Naive thymus-derived CD4-positive, alpha-beta T cell (primary cell): ENCODE data around the gene DGKI. TPM values are rescaled to one million over a fixed set of nuclear protein-coding genes. Genes with fewer than 3 reads are reported as not detected.

Experiments
- ATAC-seq: fragments of 150-1000 bp; cut with Tn5 transposase; 2 replicates; pipeline ENCODE4 v1.10.0; 2021; ENCODE audit warnings: mild to moderate bottlenecking, moderate library complexity
- CTCF ChIA-PET: fragments of 350-600 bp; sonication (Branson Sonifier 250); formaldehyde crosslinking; loops from one replicate; lab custom pipeline; 2021; ENCODE audit warnings: antibody characterized with exemption; lab: Charles Lee
- POLR2A ChIA-PET: fragments of 350-600 bp; sonication (Branson Sonifier 250); formaldehyde crosslinking; loops from one replicate; lab custom pipeline; 2021; ENCODE audit warnings: antibody characterized with exemption, inconsistent platforms; lab: Charles Lee
- DNase-seq, 9 donors: peaks; one replicate each; pipeline versions ENCODE4 v3.0.0 to v3.0.0-alpha.2; 2020 to 2022; ENCODE audit warnings: mixed read lengths in 1 of 9
- H3K27ac ChIP-seq: one replicate; pipeline ENCODE4 v1.7.0; 2013; ENCODE audit warnings: mild to moderate bottlenecking, low read depth, low read length, moderate library complexity
- H3K27me3 ChIP-seq, 2 donors: one replicate each; pipeline ENCODE4 v1.7.0; 2013; ENCODE audit warnings: low read length in 2 of 2, mild to moderate bottlenecking in 2 of 2, moderate library complexity in 2 of 2; ENCODE audit not compliant: control insufficient read depth in 2 of 2, insufficient read depth in 2 of 2
- H3K36me3 ChIP-seq, 3 experiments: 1 replicate in 2 of 3; 2 replicates in 1 of 3; pipeline ENCODE4 v1.7.0; 2013; ENCODE audit warnings: low read length in 3 of 3, mild to moderate bottlenecking in 3 of 3, moderate library complexity in 1 of 3; ENCODE audit not compliant: insufficient read depth in 3 of 3, control insufficient read depth in 2 of 3
- H3K4me1 ChIP-seq, 2 donors: one replicate each; pipeline ENCODE4 v1.7.0; 2013; ENCODE audit warnings: low read length in 2 of 2, mild to moderate bottlenecking in 2 of 2, moderate library complexity in 1 of 2; ENCODE audit not compliant: control insufficient read depth in 2 of 2, insufficient read depth in 2 of 2
- H3K4me3 ChIP-seq: 2 replicates; pipeline ENCODE4 v1.7.0; 2013; ENCODE audit warnings: mild to moderate bottlenecking, low read length
- H3K9me3 ChIP-seq, 3 experiments: 1 replicate in 2 of 3; 2 replicates in 1 of 3; pipeline ENCODE4 v1.7.0; 2013; ENCODE audit warnings: low read length in 3 of 3; ENCODE audit not compliant: control insufficient read depth in 2 of 3
- H3K27ac Mint-ChIP-seq, 9 donors: one replicate each; pipeline ENCODE4 v1.8.0; 2020 to 2022; ENCODE audit warnings: mixed read lengths in 9 of 9, mild to moderate bottlenecking in 8 of 9, moderate library complexity in 5 of 9, inconsistent platforms in 2 of 9
- H3K27me3 Mint-ChIP-seq, 5 donors: one replicate each; pipeline ENCODE4 v1.8.0; 2021 to 2022; ENCODE audit warnings: mixed read lengths in 5 of 5, mild to moderate bottlenecking in 1 of 5
- H3K36me3 Mint-ChIP-seq, 5 donors: one replicate each; pipeline ENCODE4 v1.8.0; 2020 to 2022; ENCODE audit warnings: mixed read lengths in 5 of 5, mild to moderate bottlenecking in 3 of 5, inconsistent platforms in 1 of 5
- H3K4me1 Mint-ChIP-seq, 7 donors: one replicate each; pipeline ENCODE4 v1.8.0; 2020 to 2022; ENCODE audit warnings: mixed read lengths in 7 of 7, mild to moderate bottlenecking in 3 of 7, inconsistent platforms in 1 of 7
- H3K4me3 Mint-ChIP-seq, 10 donors: one replicate each; pipeline ENCODE4 v1.8.0; 2020 to 2022; ENCODE audit warnings: mild to moderate bottlenecking in 10 of 10, mixed read lengths in 10 of 10, moderate library complexity in 6 of 10, inconsistent platforms in 2 of 10
- H3K9me3 Mint-ChIP-seq, 11 donors: one replicate each; pipeline ENCODE4 v1.8.0; 2020 to 2022; ENCODE audit warnings: mixed read lengths in 11 of 11, mild to moderate bottlenecking in 4 of 11, inconsistent platforms in 1 of 11, moderate library complexity in 1 of 11
- intact Hi-C, 2 donors: fragments of 100-400 bp; cut with micrococcal nuclease; formaldehyde crosslinking; loops; one replicate each; pipeline ENCODE4 v1.15.1; 2023
- polyA plus RNA-seq, 2 donors: library from polyadenylated mRNA; unstranded; fragments of 300-500 nt; fragmentation: Illumina TruSeq; gene quantifications; one replicate each; pipeline ENCODE4 v1.2.3, GENCODE V29; 2021
- total RNA-seq, 6 experiments: library from RNA in 5 of 6; stranded (reverse) in 5 of 6; gene quantifications; 1 replicate in 5 of 6; 2 replicates in 1 of 6; pipeline ENCODE4 v1.2.3 and lab custom pipeline; 2021 to 2026

DGKI gene
- total and polyA plus RNA-seq, 7 experiments from 2014 or later: 1.3 TPM; not detected in 6

DNA sequence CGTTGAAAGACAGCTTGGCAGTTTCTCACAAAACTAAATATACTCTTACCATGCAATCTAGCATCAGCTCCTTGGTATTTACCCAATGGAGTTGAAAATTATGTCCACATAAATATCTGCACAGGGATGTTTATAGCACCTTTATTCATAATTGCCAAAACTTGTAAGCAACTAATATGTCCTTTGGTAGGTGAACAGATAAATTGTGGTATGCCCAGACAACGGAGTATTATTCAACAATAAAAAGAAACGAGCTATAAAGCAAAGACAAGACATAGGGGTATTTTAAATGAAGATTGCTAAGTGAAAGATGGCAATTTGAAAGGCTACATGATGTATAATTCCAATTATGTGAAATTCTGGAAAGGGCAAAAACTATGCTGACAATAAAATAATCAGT, 340.7 kb downstream of the DGKI start:
- no peaks in the 10 kb centered on the region for H3K9me3 ChIP-seq
- Mint-ChIP-seq H3K36me3 (peaks cover 0 to 9% (median 0%) of the 10 kb centered on the region in 5 donors), H3K27me3 (peaks cover 0 to 3% (median 0%) of the 10 kb centered on the region in 5 donors), H3K9me3 (peaks cover 0 to 20% (median 0%) of the 10 kb centered on the region in 11 donors), H3K4me1 (no peaks in the 10 kb centered on the region), H3K27ac (no peak overlapping the region), H3K4me3 (no peak overlapping the region)
- intact Hi-C loops: no loop called here
- H3K27ac ChIP-seq: no peak overlapping the region
- ChIA-PET CTCF (no interaction called here), POLR2A (no interaction called here)
- no peaks in the 10 kb centered on the region for H3K36me3 ChIP-seq
- no peaks in the 10 kb centered on the region for H3K4me1 ChIP-seq
- no peak overlapping the region for H3K4me3 ChIP-seq
- no peak for ATAC-seq
- DNase-seq: no peak
- no peaks in the 10 kb centered on the region for H3K27me3 ChIP-seq

DNA sequence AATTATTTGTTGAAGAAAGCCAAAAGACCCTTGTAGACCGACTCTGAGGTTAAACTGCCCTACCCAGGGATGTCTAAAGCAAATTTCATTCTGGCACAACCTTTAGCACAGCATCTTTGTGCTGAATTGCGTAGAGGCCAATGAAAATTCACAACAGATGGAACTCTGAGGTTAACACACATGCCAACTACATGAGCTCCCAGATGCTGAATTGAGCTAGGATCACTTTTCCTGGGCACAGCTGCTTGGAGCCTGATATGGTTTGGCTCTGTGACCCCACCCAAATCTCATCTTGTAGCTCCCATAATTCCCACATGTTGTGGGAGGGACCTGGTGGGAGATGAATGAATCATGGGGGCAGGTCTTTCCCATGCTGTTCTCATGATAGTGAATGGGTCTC, 345.2 kb downstream of the DGKI start:
- H3K4me1 Mint-ChIP-seq: no peaks in the 10 kb centered on the region
- ChIA-PET POLR2A (no interaction called here), CTCF (interaction anchor here (0.5 kb wide), 1 partner anchor 162 kb away, joined by 5 read pairs; no protein-coding TSS in a partner anchor)
- ATAC-seq (no peak), DNase-seq (no peak)
- no peak overlapping the region for H3K27ac ChIP-seq
- no peaks in the 10 kb centered on the region for H3K9me3 ChIP-seq
- no peak overlapping the region for H3K4me3 ChIP-seq
- no peaks in the 10 kb centered on the region for H3K27me3 ChIP-seq
- intact Hi-C loops: no loop called here
- peaks cover 0 to 4% (median 0%) of the 10 kb centered on the region in 5 donors for H3K36me3 Mint-ChIP-seq
- H3K4me3 Mint-ChIP-seq: no peak overlapping the region
- H3K4me1 ChIP-seq: no peaks in the 10 kb centered on the region
- H3K27ac Mint-ChIP-seq: no peak overlapping the region
- peaks cover 0 to 3% (median 0%) of the 10 kb centered on the region in 5 donors for H3K27me3 Mint-ChIP-seq
- H3K36me3 ChIP-seq: no peaks in the 10 kb centered on the region
- H3K9me3 Mint-ChIP-seq: peaks cover 0 to 13% (median 1%) of the 10 kb centered on the region in 11 donors

- DNase-seq: no peak
- ATAC-seq: no peak
- Histone ChIP-seq H3K36me3 (no peaks in the 10 kb centered on the region), H3K9me3 (no peaks in the 10 kb centered on the region), H3K4me1 (no peaks in the 10 kb centered on the region), H3K27me3 (no peaks in the 10 kb centered on the region), H3K4me3 (no peak overlapping the region), H3K27ac (no peak overlapping the region)
- no peak overlapping the region for H3K4me3 Mint-ChIP-seq
- no peaks in the 10 kb centered on the region for H3K4me1 Mint-ChIP-seq
- no peak overlapping the region for H3K27ac Mint-ChIP-seq
- peaks cover 4 to 32% (median 17%) of the 10 kb centered on the region in 11 donors for H3K9me3 Mint-ChIP-seq
- H3K36me3 Mint-ChIP-seq: peaks cover 0 to 5% (median 0%) of the 10 kb centered on the region in 5 donors
- peaks cover 0 to 6% (median 3%) of the 10 kb centered on the region in 5 donors for H3K27me3 Mint-ChIP-seq
- ChIA-PET CTCF (no interaction called here), POLR2A (no interaction called here)
- intact Hi-C loops: no loop called here
Measured at GRCh38 chr7:137492889-137493288, 353.9 kb downstream of the DGKI start.

GRCh38 chr7:137489880-137490279, 356.9 kb downstream of the DGKI start:
- intact Hi-C loops: no loop called here
- Histone ChIP-seq H3K27ac (no peak overlapping the region), H3K36me3 (no peaks in the 10 kb centered on the region), H3K9me3 (no peaks in the 10 kb centered on the region), H3K4me3 (no peak overlapping the region), H3K27me3 (no peaks in the 10 kb centered on the region), H3K4me1 (no peaks in the 10 kb centered on the region)
- ChIA-PET CTCF (no interaction called here), POLR2A (no interaction called here)
- Mint-ChIP-seq H3K9me3 (peaks cover 3 to 22% (median 11%) of the 10 kb centered on the region in 11 donors), H3K4me1 (no peaks in the 10 kb centered on the region), H3K27me3 (peaks cover 0 to 6% (median 5%) of the 10 kb centered on the region in 5 donors), H3K36me3 (peaks cover 0 to 5% (median 0%) of the 10 kb centered on the region in 5 donors), H3K27ac (no peak overlapping the region), H3K4me3 (no peak overlapping the region)
- no peak for ATAC-seq
- no peak for DNase-seq

DNA sequence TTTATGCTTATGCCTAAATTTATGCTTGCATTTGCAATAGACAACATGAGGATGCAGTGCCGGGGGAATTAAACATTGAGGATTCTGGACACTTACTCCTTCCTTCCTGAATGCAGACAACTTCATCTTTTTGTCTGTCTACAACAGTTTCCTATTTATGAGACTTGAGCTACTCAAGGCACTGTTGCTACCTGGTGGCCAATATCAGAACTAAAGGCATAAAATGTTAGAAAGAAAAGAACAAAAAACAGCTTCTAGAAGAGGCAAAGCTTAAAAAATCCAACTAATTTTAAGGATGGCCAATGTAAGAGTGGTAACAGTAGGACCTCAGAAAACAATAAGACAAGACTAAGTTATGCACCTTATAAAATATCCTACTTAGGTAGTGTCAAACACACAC, 358.7 kb downstream of the DGKI start:
- no peaks in the 10 kb centered on the region for H3K4me1 ChIP-seq
- ATAC-seq (no peak), DNase-seq (no peak)
- Mint-ChIP-seq H3K27me3 (peaks cover 0 to 7% (median 5%) of the 10 kb centered on the region in 5 donors), H3K4me1 (no peaks in the 10 kb centered on the region), H3K27ac (no peak overlapping the region), H3K9me3 (peaks cover 0 to 10% (median 4%) of the 10 kb centered on the region in 11 donors), H3K4me3 (no peak overlapping the region), H3K36me3 (no peaks in the 10 kb centered on the region)
- H3K9me3 ChIP-seq: no peaks in the 10 kb centered on the region
- CTCF ChIA-PET: no interaction called here
- intact Hi-C loops: no loop called here
- no peaks in the 10 kb centered on the region for H3K36me3 ChIP-seq
- no peak overlapping the region for H3K27ac ChIP-seq
- H3K27me3 ChIP-seq: no peaks in the 10 kb centered on the region
- no peak overlapping the region for H3K4me3 ChIP-seq
- POLR2A ChIA-PET: no interaction called here

GRCh38 chr7:137485818-137486217, 361.0 kb downstream of the DGKI start:
- ChIA-PET POLR2A (no interaction called here), CTCF (no interaction called here)
- intact Hi-C loops: no loop called here
- Histone ChIP-seq H3K4me1 (no peaks in the 10 kb centered on the region), H3K9me3 (no peaks in the 10 kb centered on the region), H3K27me3 (no peaks in the 10 kb centered on the region), H3K36me3 (no peaks in the 10 kb centered on the region), H3K4me3 (no peak overlapping the region), H3K27ac (no peak overlapping the region)
- Mint-ChIP-seq H3K4me3 (no peak overlapping the region), H3K4me1 (no peaks in the 10 kb centered on the region), H3K9me3 (peaks cover 0 to 14% (median 0%) of the 10 kb centered on the region in 11 donors), H3K27me3 (peaks cover 0 to 9% (median 4%) of the 10 kb centered on the region in 5 donors), H3K36me3 (no peaks in the 10 kb centered on the region), H3K27ac (no peak overlapping the region)
- ATAC-seq (no peak), DNase-seq (no peak)

GRCh38 chr7:137484326-137484725, 362.4 kb downstream of the DGKI start:
- H3K36me3 Mint-ChIP-seq: no peaks in the 10 kb centered on the region
- Histone ChIP-seq H3K9me3 (no peaks in the 10 kb centered on the region), H3K4me1 (no peaks in the 10 kb centered on the region), H3K4me3 (no peak overlapping the region), H3K27ac (no peak overlapping the region), H3K27me3 (no peaks in the 10 kb centered on the region), H3K36me3 (no peaks in the 10 kb centered on the region)
- ChIA-PET CTCF (no interaction called here), POLR2A (no interaction called here)
- intact Hi-C loops: no loop called here
- ATAC-seq (no peak), DNase-seq (no peak)
- peaks cover 0 to 14% (median 0%) of the 10 kb centered on the region in 11 donors for H3K9me3 Mint-ChIP-seq
- H3K4me3 Mint-ChIP-seq: no peak overlapping the region
- H3K4me1 Mint-ChIP-seq: no peaks in the 10 kb centered on the region
- H3K27me3 Mint-ChIP-seq: peaks cover 0 to 9% (median 5%) of the 10 kb centered on the region in 5 donors
- no peak overlapping the region for H3K27ac Mint-ChIP-seq
